ENCODE measurements around the gene NKG7. TPM values are rescaled to one million over a fixed set of nuclear protein-coding genes. Genes with fewer than 3 reads are reported as not detected.

Gene NKG7
- total RNA-seq, 1 donor from 2014 or later, result 332 TPM

DNA sequence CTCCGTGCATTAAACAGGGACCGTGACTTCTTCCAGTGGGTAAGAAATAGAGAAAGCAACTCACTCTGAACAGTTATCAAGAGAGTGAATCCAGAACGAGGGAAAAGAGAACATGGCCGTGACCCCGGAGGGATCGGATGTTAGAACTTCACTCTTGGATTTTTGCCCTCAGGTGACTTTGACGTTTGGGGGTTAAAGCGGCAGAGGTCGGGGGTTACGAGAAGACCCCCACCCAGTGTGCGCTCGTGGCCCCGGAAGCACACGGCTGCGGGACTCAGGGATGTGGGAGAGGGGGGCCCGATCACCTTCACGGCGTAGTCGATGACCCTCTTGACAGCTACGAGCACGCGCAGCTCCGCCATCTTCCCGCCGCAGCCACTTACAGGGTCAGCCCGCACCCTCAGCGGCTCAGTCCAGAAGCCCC is 6.5 kb downstream of the NKG7 start, which contains the start of gene ETFB:
Gene ETFB, minus strand, starts transcription at position 424 of the 424 bp plus-strand sequence. Its CDS starts 62 bp downstream, at position 362.
- intact Hi-C loops (cut with micrococcal nuclease), result no loop called here
- peaks cover 49% of the 10 kb centered on the region for H3K4me1 Mint-ChIP-seq (ENCODE audit: low read depth)

DNA sequence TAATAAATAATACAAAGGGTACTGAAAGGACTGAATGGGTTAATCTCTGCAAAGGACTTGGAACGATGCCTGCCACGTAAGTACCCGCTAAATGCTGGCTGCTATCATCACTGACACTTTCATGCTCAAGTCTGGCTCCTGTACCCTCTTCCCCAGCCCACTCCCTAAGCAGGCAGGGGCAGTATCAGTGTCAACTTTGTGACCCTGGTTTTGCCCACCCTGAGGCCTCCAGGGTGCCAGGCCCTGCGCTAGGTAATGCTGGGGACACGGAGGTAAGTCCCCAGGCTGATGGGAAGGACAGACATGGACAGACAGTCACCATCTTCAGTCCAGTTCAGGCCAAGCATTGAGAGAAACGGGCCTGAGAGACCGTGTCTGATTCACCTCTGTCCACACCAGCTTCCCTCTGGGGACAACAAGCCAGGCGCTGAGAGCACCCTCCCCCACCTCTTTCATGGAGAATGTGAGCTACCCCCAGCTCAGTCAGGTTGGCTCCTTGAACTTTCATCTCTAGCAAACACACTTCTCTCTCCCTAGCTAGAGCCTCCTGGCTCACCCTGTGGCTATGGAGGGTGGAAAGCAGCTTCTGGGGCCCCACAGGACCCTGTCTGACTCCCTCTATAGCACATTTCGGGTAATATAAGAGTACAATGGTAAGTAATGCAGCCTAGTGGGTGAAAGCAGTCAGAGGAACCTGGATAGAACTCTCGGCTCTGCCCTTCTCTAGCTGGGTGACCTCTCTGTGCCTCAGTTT is 7.1 kb downstream of the NKG7 start:
- no peaks in the 10 kb centered on the region for H3K9me3 Mint-ChIP-seq
- H3K36me3 Mint-ChIP-seq (ENCODE audit: low read depth), result peaks cover 48% of the 10 kb centered on the region
- peaks cover 46% of the 10 kb centered on the region for H3K4me1 Mint-ChIP-seq (ENCODE audit: low read depth)
- no peaks in the 10 kb centered on the region for H3K27me3 Mint-ChIP-seq (ENCODE audit: low read depth)
- intact Hi-C loops (cut with micrococcal nuclease), result no loop called here
- DNase-seq (ENCODE audit: low spot score), result no peak
- peak overlapping the region; percentile 98 for H3K4me3 Mint-ChIP-seq (ENCODE audit: low read depth)
- H3K27ac Mint-ChIP-seq, result peak overlapping the region; percentile 95

More for the DNA sequence above, 6.5 kb downstream of the NKG7 start, which contains the start of gene ETFB:
- no peaks in the 10 kb centered on the region for H3K9me3 Mint-ChIP-seq
- H3K27me3 Mint-ChIP-seq (ENCODE audit: low read depth), result no peaks in the 10 kb centered on the region
- peak within 1 kb of the TSS; percentile 95 for H3K27ac Mint-ChIP-seq
- H3K36me3 Mint-ChIP-seq (ENCODE audit: low read depth), result peaks cover 50% of the 10 kb centered on the region
- no peak for DNase-seq (ENCODE audit: low spot score)
- peak within 1 kb of the TSS; percentile 98 for H3K4me3 Mint-ChIP-seq (ENCODE audit: low read depth)

- Mint-ChIP-seq H3K9me3 (no peaks in the 10 kb centered on the region), H3K36me3 (ENCODE audit: low read depth) (peaks cover 48% of the 10 kb centered on the region), H3K27me3 (ENCODE audit: low read depth) (no peaks in the 10 kb centered on the region), H3K4me3 (ENCODE audit: low read depth) (peak overlapping the region; percentile 74), H3K27ac (peak overlapping the region; percentile 99), H3K4me1 (ENCODE audit: low read depth) (peaks cover 46% of the 10 kb centered on the region)
- no peak for DNase-seq (ENCODE audit: low spot score)
- intact Hi-C loops (cut with micrococcal nuclease), result no loop called here
Observed at GRCh38 chr19:51364200-51365106, 8.0 kb downstream of the NKG7 start.

DNA sequence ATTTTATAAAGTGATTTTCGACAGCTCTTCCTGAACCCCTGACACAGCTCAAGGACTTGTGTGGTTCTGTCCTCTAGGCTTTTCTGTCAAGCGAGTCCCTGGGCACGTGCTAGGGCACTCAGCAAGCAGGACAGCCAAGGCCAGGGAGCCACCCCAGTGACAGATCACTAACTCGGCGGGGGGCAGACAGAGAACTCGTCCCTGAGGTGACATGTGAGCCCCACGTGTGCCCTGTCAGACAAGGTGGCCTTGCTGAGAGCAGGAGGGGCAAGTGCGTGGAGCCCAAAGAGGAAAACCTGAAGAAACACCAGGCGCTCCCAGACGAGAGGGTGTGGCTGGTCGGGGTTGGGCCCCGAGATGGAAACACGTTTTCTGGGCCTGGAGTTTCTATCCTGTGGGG is 11.2 kb downstream of the NKG7 start:
- no peak for DNase-seq (ENCODE audit: low spot score)
- peaks cover 56% of the 10 kb centered on the region for H3K4me1 Mint-ChIP-seq (ENCODE audit: low read depth)

DNA sequence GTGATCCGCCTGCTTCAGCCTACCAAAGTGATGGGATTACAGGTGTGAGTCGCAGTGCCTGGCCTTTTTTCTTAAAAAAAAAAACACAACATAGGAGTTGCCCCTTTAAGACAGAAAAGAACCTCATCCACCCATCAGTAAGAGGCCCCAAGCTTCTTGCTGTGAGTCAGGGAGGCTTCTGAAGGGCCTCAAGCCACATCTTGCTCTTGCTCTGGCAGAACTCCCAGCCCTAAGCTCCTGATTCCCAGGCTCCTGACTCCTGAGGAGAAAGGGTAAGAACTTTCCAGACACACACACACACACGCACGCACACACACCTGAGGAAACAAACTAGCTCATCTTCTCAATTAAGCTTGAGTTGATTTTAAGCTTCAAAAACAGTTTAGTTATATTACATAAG is 13.2 kb downstream of the NKG7 start:
- Mint-ChIP-seq H3K4me3 (ENCODE audit: low read depth) (no peak overlapping the region), H3K36me3 (ENCODE audit: low read depth) (peaks cover 60% of the 10 kb centered on the region), H3K27ac (peak overlapping the region; percentile 17), H3K27me3 (ENCODE audit: low read depth) (no peaks in the 10 kb centered on the region), H3K4me1 (ENCODE audit: low read depth) (peaks cover 61% of the 10 kb centered on the region), H3K9me3 (no peaks in the 10 kb centered on the region)
- DNase-seq (ENCODE audit: low spot score), result no peak
- intact Hi-C loops (cut with micrococcal nuclease), result no loop called here

More for the DNA sequence above, 11.2 kb downstream of the NKG7 start:
- H3K27me3 Mint-ChIP-seq (ENCODE audit: low read depth), result no peaks in the 10 kb centered on the region
- H3K27ac Mint-ChIP-seq, result peak overlapping the region; percentile 38
- intact Hi-C loops (cut with micrococcal nuclease), result no loop called here
- H3K9me3 Mint-ChIP-seq, result no peaks in the 10 kb centered on the region
- peaks cover 62% of the 10 kb centered on the region for H3K36me3 Mint-ChIP-seq (ENCODE audit: low read depth)
- no peak overlapping the region for H3K4me3 Mint-ChIP-seq (ENCODE audit: low read depth)

- Mint-ChIP-seq H3K4me3 (ENCODE audit: low read depth) (no peak overlapping the region), H3K9me3 (no peaks in the 10 kb centered on the region), H3K27ac (peak overlapping the region; percentile 38), H3K27me3 (ENCODE audit: low read depth) (no peaks in the 10 kb centered on the region), H3K36me3 (ENCODE audit: low read depth) (peaks cover 54% of the 10 kb centered on the region), H3K4me1 (ENCODE audit: low read depth) (peaks cover 54% of the 10 kb centered on the region)
- intact Hi-C loops (cut with micrococcal nuclease), result no loop called here
- no peak for DNase-seq (ENCODE audit: low spot score)
Observed at GRCh38 chr19:51357952-51358351, 14.5 kb downstream of the NKG7 start.

DNA sequence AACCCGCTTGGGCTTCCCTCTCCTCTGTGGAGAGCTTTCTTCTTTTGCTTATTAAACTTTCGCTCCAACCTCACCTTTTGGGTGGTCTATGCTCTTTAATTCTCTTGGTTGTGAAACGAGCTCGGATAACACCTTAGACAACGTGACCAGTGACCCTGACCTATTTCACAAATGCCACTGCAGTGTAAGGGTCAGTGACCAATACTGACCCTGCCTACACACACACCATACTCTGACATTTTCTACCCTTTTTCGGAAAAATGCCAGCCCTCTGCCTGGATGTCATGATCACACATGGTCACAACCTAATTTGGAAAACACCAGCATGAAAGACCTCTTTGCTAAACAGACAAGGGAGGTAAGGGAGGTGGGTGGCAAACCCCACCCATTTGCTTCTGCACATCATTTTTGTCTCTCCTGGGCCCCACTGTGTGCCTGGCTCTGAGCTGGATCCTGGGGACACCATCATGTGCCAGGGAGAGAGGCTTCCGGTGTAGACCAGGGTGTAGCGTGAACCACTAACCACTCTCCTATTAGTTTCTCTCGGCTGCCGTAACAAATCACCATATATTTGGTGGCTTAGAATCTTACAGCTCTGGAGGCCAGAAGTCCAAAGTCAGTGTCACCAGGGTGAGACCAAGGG is 16.2 kb downstream of the NKG7 start:
- H3K27ac Mint-ChIP-seq, result peak overlapping the region; percentile 67
- H3K4me3 Mint-ChIP-seq (ENCODE audit: low read depth), result no peak overlapping the region
- H3K36me3 Mint-ChIP-seq (ENCODE audit: low read depth), result peaks cover 62% of the 10 kb centered on the region
- no peaks in the 10 kb centered on the region for H3K9me3 Mint-ChIP-seq
- H3K4me1 Mint-ChIP-seq (ENCODE audit: low read depth), result peaks cover 43% of the 10 kb centered on the region
- H3K27me3 Mint-ChIP-seq (ENCODE audit: low read depth), result no peaks in the 10 kb centered on the region
- intact Hi-C loops (cut with micrococcal nuclease), result no loop called here
- DNase-seq (ENCODE audit: low spot score), result no peak

- H3K4me1 Mint-ChIP-seq (ENCODE audit: low read depth), result peaks cover 40% of the 10 kb centered on the region
- peaks cover 71% of the 10 kb centered on the region for H3K36me3 Mint-ChIP-seq (ENCODE audit: low read depth)
- H3K27me3 Mint-ChIP-seq (ENCODE audit: low read depth), result no peaks in the 10 kb centered on the region
- peak overlapping the region; percentile 94 for H3K27ac Mint-ChIP-seq
- no peaks in the 10 kb centered on the region for H3K9me3 Mint-ChIP-seq
- peak overlapping the region; percentile 65 for H3K4me3 Mint-ChIP-seq (ENCODE audit: low read depth)
- peak; percentile 65 for DNase-seq (ENCODE audit: low spot score)
- intact Hi-C loops (cut with micrococcal nuclease), result loop anchor here (2.0 kb wide), 1 partner anchor 16 kb away; no protein-coding TSS in a partner anchor
Observed at GRCh38 chr19:51354742-51355148, 17.7 kb downstream of the NKG7 start.

DNA sequence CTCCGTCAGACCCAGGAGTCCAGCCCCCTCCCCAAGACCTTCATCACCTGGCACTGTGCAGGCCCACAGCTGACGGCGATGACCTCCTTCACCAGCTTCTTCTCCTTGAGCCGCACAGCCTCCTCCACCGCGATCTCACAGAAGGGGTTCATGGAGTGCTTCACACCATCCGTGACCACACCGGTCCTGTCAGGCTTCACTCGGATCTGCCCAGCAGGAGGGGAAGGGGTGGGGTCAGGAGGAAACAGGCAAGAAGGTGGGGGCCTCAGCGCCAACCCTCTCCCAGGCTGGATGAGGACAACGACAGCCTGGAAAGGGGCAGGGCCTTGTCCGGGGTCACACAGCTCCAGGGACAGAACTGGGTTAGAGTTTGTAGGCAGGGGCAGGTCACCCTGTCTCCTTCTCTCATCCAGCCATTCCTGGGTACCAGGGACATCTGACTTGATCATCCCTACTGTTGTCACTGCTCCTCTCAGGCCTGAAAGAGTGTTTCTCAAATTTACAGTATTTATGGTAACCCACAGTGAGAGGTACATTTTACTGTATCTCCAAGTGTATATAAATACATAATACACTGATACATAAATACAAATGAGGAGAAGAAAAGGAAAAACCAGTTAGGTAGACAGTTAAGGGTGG is 18.2 kb downstream of the NKG7 start:
- intact Hi-C loops (cut with micrococcal nuclease), result loop anchor here (2.0 kb wide), 1 partner anchor 15 kb away; no protein-coding TSS in a partner anchor
- peak overlapping the region; percentile 18 for H3K4me3 Mint-ChIP-seq (ENCODE audit: low read depth)
- peak overlapping the region; percentile 94 for H3K27ac Mint-ChIP-seq
- peaks cover 36% of the 10 kb centered on the region for H3K4me1 Mint-ChIP-seq (ENCODE audit: low read depth)
- peaks cover 67% of the 10 kb centered on the region for H3K36me3 Mint-ChIP-seq (ENCODE audit: low read depth)
- no peaks in the 10 kb centered on the region for H3K9me3 Mint-ChIP-seq
- H3K27me3 Mint-ChIP-seq (ENCODE audit: low read depth), result no peaks in the 10 kb centered on the region
- no peak for DNase-seq (ENCODE audit: low spot score)

- peaks cover 58% of the 10 kb centered on the region for H3K36me3 Mint-ChIP-seq (ENCODE audit: low read depth)
- intact Hi-C loops (cut with micrococcal nuclease), result no loop called here
Observed at GRCh38 chr19:51352783-51353360, 19.6 kb downstream of the NKG7 start.

DNA sequence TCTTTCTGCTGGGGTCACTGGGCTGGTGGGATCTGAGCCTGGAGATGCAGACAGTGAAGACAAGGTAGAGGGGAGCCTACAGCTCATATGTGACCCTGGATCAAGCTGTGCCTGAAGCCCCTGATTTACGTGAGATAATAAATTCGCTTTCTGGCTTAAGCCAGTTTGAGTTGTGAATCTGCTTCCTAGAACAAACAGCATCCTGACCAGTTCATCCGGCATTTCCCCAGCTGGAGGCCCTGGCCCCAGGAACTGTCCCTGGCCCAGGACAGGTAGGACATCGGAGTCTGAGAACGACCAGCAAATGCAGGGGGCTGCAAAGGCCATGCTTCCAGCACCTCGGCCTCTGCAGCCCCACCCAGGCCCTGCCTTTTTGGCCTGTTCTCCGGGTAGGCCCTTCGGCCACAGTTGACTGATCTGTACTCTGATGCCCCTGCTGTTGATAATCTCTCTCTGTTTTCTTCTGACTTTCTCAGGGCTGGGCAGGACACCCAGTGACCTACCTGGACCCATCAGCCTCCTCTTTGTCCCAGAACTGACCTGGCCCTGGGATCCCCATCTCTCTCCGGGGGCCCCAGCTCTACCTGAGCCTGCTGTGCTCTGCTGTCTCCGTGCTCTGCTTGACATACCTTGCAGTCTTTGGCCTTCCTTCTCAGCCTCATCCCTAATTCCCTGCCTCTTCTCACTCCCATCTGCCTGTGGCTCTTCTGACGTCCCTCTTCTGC is 21.0 kb downstream of the NKG7 start:
- intact Hi-C loops (cut with micrococcal nuclease), result no loop called here
- Mint-ChIP-seq H3K36me3 (ENCODE audit: low read depth) (peaks cover 59% of the 10 kb centered on the region), H3K4me3 (ENCODE audit: low read depth) (no peak overlapping the region), H3K4me1 (ENCODE audit: low read depth) (peaks cover 22% of the 10 kb centered on the region), H3K27me3 (ENCODE audit: low read depth) (no peaks in the 10 kb centered on the region), H3K27ac (no peak overlapping the region), H3K9me3 (no peaks in the 10 kb centered on the region)
- DNase-seq (ENCODE audit: low spot score), result no peak

More at GRCh38 chr19:51352783-51353360, 19.6 kb downstream of the NKG7 start:
- H3K27me3 Mint-ChIP-seq (ENCODE audit: low read depth), result no peaks in the 10 kb centered on the region
- no peak for DNase-seq (ENCODE audit: low spot score)
- H3K9me3 Mint-ChIP-seq, result no peaks in the 10 kb centered on the region
- H3K4me3 Mint-ChIP-seq (ENCODE audit: low read depth), result no peak overlapping the region
- peaks cover 31% of the 10 kb centered on the region for H3K4me1 Mint-ChIP-seq (ENCODE audit: low read depth)
- H3K27ac Mint-ChIP-seq, result no peak overlapping the region

Data from activated T-helper 2 cell treated with anti-CD3 and anti-CD28 coated beads, Interferon-gamma antibody, Interleukin-2, Interleukin-4, amounts not matched to agents 10 μg/mL and 5 μg/mL and 100 μg/mL, durations not matched to agents 14 hours and 24 hours and 36 hours (primary cell).